NCI-H2081 treated with DMSO at 0.1 percent for 48 hours (cell line): ENCODE results near the gene TMEM62.
"Not testable (repeated sequence)": the region's sequence is repeated elsewhere in the genome, so short reads cannot be mapped to it uniquely, and the experiment has no call there.

ENCODE experiments used
- DNase-seq: peaks from one replicate; lab custom pipeline; 2025; lab: John Stamatoyannopoulos, UW

Gene TMEM62

GRCh38 chr15:43121863-43122262 is 11.5 kb upstream of the TMEM62 start:
- DNase-seq: no peak

GRCh38 chr15:43125100-43125661 is 8.2 kb upstream of the TMEM62 start:
- no peak for DNase-seq

GRCh38 chr15:43126356-43126755 is 7.0 kb upstream of the TMEM62 start:
- no peak for DNase-seq

GRCh38 chr15:43127752-43128151 is 5.6 kb upstream of the TMEM62 start:
- peak; percentile 36 for DNase-seq

GRCh38 chr15:43128174-43128979 is 5.0 kb upstream of the TMEM62 start:
- not testable (repeated sequence) for DNase-seq

- no peak for DNase-seq
These were observed 4.4 kb upstream of the TMEM62 start for GRCh38 chr15:43128980-43129335.

- no peak for DNase-seq
These were observed 456 bp upstream of the TMEM62 start for GRCh38 chr15:43132830-43133429.

GRCh38 chr15:43134157-43134635 is 810 bp downstream of the TMEM62 start:
- no peak for DNase-seq

- peak; percentile 66 for DNase-seq
These were observed 2.0 kb downstream of the TMEM62 start for GRCh38 chr15:43135351-43135750.

GRCh38 chr15:43143203-43143941 is 10.0 kb downstream of the TMEM62 start:
- no peak for DNase-seq

GRCh38 chr15:43144512-43144911 is 11.1 kb downstream of the TMEM62 start:
- no peak for DNase-seq

- DNase-seq: no peak
These were observed 12.8 kb downstream of the TMEM62 start for GRCh38 chr15:43146184-43146583.

GRCh38 chr15:43150191-43150929 is 17.0 kb downstream of the TMEM62 start:
- no peak for DNase-seq

- no peak for DNase-seq
These were observed 18.3 kb downstream of the TMEM62 start for GRCh38 chr15:43151688-43152087.

- DNase-seq: no peak
These were observed 19.9 kb downstream of the TMEM62 start for GRCh38 chr15:43153269-43153668.

- DNase-seq: no peak
These were observed 32.5 kb downstream of the TMEM62 start for GRCh38 chr15:43165801-43166325.

GRCh38 chr15:43167261-43167660 is 33.9 kb downstream of the TMEM62 start:
- DNase-seq: not testable (repeated sequence)

GRCh38 chr15:43168192-43169107 is 35.1 kb downstream of the TMEM62 start:
- DNase-seq: no peak

GRCh38 chr15:43169888-43170287 is 36.5 kb downstream of the TMEM62 start:
- DNase-seq: no peak

- DNase-seq: not testable (repeated sequence)
These were observed 42.4 kb downstream of the TMEM62 start for GRCh38 chr15:43175656-43176309.
